ENCODE data around the gene STXBP6. TPM values are rescaled to one million over a fixed set of nuclear protein-coding genes. Genes with fewer than 3 reads are reported as not detected.

STXBP6 gene
- total RNA-seq, 1 experiment from 2014 or later, result 32.2 TPM

DNA sequence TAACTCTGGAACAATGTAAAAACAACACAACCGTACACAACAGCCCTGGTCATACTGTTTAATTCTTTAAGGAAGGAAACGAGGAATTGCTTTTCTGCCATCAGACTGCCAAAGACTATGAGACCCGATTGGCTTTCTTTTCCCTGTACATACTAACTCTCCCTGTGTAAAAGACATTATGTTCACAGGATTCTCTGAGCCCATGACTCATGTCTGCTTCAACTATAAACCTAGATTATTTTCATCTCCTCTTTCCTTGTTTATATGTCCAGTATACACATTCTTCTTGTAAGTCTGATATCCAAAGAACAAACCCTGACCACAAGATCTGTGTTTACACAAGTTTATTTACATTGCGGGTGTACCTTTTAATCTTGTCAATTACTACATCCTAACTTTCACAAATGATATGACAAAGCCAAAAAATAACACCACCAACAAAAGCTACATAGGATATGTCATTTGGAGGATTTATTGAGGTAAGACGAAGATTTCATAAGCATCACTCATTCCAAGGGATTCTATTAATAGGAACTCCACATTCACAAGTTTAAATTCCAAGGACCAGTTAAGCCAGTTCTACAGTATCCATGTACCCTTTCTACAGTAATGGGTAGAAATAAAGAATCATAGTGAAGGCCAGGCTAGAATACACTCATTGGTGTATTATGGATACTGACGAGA is 67.3 kb downstream of the STXBP6 start:
- peaks cover 64% of the 10 kb centered on the region for H3K4me1 Mint-ChIP-seq (ENCODE audit: low read depth, unreplicated experiment)
- H3K27me3 Mint-ChIP-seq (ENCODE audit: insufficient read depth, unreplicated experiment), result no peaks in the 10 kb centered on the region
- H3K27ac Mint-ChIP-seq (ENCODE audit: unreplicated experiment), result peak overlapping the region; percentile 60
- peak in 1 of 2 experiments; percentile 32 for DNase-seq
- peaks cover 93% of the 10 kb centered on the region for H3K4me1 ChIP-seq
- peaks cover 20% of the 10 kb centered on the region for H3K36me3 Mint-ChIP-seq (ENCODE audit: insufficient read depth, unreplicated experiment)
- no TSS peak for BruUV-seq (replicated peaks)
- H3K4me3 ChIP-seq (ENCODE audit: low read depth, low read length), result no peak overlapping the region
- no peaks in the 10 kb centered on the region for H3K9me3 ChIP-seq
- intact Hi-C loops (cut with micrococcal nuclease; ENCODE audit: unreplicated experiment), result loop anchor here (1.0 kb wide), 1 partner anchor 143 kb away; no protein-coding TSS in a partner anchor
- ChIA-PET POLR2A (no interaction called here), CTCF (no interaction called here)
- H3K4me3 Mint-ChIP-seq (ENCODE audit: unreplicated experiment), result peak overlapping the region; percentile 2
- TF ChIP-seq, protein P1, sequence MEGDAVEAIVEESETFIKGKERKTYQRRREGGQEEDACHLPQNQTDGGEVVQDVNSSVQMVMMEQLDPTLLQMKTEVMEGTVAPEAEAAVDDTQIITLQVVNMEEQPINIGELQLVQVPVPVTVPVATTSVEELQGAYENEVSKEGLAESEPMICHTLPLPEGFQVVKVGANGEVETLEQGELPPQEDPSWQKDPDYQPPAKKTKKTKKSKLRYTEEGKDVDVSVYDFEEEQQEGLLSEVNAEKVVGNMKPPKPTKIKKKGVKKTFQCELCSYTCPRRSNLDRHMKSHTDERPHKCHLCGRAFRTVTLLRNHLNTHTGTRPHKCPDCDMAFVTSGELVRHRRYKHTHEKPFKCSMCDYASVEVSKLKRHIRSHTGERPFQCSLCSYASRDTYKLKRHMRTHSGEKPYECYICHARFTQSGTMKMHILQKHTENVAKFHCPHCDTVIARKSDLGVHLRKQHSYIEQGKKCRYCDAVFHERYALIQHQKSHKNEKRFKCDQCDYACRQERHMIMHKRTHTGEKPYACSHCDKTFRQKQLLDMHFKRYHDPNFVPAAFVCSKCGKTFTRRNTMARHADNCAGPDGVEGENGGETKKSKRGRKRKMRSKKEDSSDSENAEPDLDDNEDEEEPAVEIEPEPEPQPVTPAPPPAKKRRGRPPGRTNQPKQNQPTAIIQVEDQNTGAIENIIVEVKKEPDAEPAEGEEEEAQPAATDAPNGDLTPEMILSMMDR (IDR thresholded peaks at IDR 0.05; ENCODE audit: insufficient read depth in 1 of 2, low read depth in 1 of 2, low read length in 1 of 2, severe bottlenecking in 1 of 2, unreplicated experiment in 1 of 2), result no peak
- H3K36me3 ChIP-seq (ENCODE audit: control insufficient read depth, insufficient read depth, low read length), result no peaks in the 10 kb centered on the region
- no peaks in the 10 kb centered on the region for H3K27me3 ChIP-seq (replicated peaks; ENCODE audit: control insufficient read depth, insufficient read depth, low read length)
- H3K9me3 Mint-ChIP-seq (ENCODE audit: unreplicated experiment), result peaks cover 4% of the 10 kb centered on the region

DNA sequence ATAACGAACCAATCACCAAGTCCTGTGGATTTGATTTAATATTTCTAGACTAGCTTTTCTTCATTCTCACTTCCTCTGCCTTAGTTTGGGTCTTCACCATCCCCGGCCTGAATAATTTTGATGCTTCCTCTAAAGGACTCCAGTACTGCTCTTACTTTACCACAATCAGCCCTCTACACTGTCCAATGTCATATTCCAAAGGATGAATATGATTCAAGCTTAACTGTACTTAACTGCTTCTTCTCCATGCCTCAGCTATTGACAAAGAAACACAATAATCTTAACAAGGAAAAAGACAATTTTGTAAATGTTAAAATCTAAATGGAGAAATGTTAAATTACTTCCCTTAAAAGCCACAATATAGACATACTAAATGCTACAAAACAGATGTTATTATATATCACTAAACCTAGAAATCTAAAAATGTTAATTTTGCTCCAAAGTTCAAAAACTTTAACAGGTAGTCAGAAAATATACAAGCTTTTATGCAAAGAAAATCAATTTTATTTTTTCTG is 70.2 kb downstream of the STXBP6 start:
- Mint-ChIP-seq H3K4me1 (ENCODE audit: low read depth, unreplicated experiment) (peaks cover 62% of the 10 kb centered on the region), H3K27ac (ENCODE audit: unreplicated experiment) (peak overlapping the region; percentile 78), H3K27me3 (ENCODE audit: insufficient read depth, unreplicated experiment) (no peaks in the 10 kb centered on the region), H3K36me3 (ENCODE audit: insufficient read depth, unreplicated experiment) (peaks cover 16% of the 10 kb centered on the region), H3K4me3 (ENCODE audit: unreplicated experiment) (peak overlapping the region; percentile 54), H3K9me3 (ENCODE audit: unreplicated experiment) (no peaks in the 10 kb centered on the region)
- no peak for DNase-seq
- Histone ChIP-seq H3K27me3 (replicated peaks; ENCODE audit: control insufficient read depth, insufficient read depth, low read length) (no peaks in the 10 kb centered on the region), H3K4me1 (peaks cover 81% of the 10 kb centered on the region), H3K9me3 (no peaks in the 10 kb centered on the region), H3K4me3 (ENCODE audit: low read depth, low read length) (no peak overlapping the region), H3K36me3 (ENCODE audit: control insufficient read depth, insufficient read depth, low read length) (no peaks in the 10 kb centered on the region)
- TSS peak; percentile 93 for BruUV-seq (replicated peaks)
- intact Hi-C loops (cut with micrococcal nuclease; ENCODE audit: unreplicated experiment), result loop anchor here (1.0 to 2.0 kb wide), 5 partner anchors 13 to 161 kb away; no protein-coding TSS in a partner anchor
- ChIA-PET POLR2A (interaction anchor here (0.5 to 1.4 kb wide), 5 partner anchors 14 to 162 kb away, joined by 3 to 10 read pairs (median 3); partner anchors contain the start of gene STXBP6), CTCF (interaction anchor here (0.7 to 1.2 kb wide), 4 partner anchors 30 to 173 kb away, joined by 3 to 4 read pairs (median 4); no protein-coding TSS in a partner anchor)
- TF ChIP-seq, protein P1 (IDR thresholded peaks at IDR 0.05; ENCODE audit: insufficient read depth in 1 of 2, low read depth in 1 of 2, low read length in 1 of 2, severe bottlenecking in 1 of 2, unreplicated experiment in 1 of 2), result no peak

DNA sequence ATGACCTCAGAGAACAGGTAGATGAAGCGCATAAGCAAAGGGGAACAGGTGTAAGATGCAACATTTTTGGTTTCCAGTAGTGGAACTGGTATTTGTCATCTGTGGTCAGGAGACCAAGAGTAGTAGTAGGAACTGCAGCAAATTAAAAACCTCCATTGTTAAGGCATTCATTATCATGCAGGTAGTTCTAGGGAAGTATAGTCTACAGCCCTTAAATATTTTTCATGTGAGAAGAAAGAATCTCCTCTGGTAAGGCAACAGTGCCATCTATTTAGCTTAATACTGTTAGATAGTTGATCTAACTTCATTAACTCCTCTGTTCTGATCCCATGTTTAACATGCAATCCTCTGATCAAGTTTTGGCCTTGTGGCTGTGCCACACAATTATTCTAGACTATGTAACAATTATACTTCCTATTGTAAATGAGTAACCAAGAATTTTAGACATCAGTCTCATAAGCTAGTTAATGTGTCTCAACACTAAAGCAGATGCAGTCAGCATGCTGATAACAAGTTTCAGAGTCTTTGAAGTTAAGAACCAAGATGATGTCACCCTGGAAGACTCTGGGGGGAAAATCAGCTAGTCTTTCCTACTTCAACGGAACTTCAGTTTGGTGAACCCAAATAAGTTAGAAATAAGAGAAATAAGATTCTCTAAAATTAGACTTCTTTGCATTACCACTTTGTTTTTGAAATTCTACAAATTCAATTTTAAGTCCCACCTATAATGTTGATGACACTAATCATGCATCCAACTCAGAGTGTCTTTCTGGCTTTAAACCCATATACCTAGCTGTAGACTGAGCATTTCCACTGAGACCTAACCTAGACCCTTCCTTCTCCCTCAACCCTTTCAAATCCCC is 70.9 kb downstream of the STXBP6 start:
- no peaks in the 10 kb centered on the region for H3K9me3 ChIP-seq
- H3K4me3 ChIP-seq (ENCODE audit: low read depth, low read length), result no peak overlapping the region
- TF ChIP-seq, protein P1 (IDR thresholded peaks at IDR 0.05; ENCODE audit: insufficient read depth in 1 of 2, low read depth in 1 of 2, low read length in 1 of 2, severe bottlenecking in 1 of 2, unreplicated experiment in 1 of 2), result no peak
- peak; percentile 38 to 61 for DNase-seq
- ChIA-PET CTCF (interaction anchor here (0.7 to 1.2 kb wide), 4 partner anchors 31 to 172 kb away, joined by 3 to 4 read pairs (median 4); no protein-coding TSS in a partner anchor), POLR2A (interaction anchor here (0.8 to 1.4 kb wide), 4 partner anchors 13 to 161 kb away, joined by 3 to 7 read pairs (median 3); partner anchors contain the start of gene STXBP6)
- H3K27me3 Mint-ChIP-seq (ENCODE audit: insufficient read depth, unreplicated experiment), result no peaks in the 10 kb centered on the region
- no peaks in the 10 kb centered on the region for H3K27me3 ChIP-seq (replicated peaks; ENCODE audit: control insufficient read depth, insufficient read depth, low read length)
- no peaks in the 10 kb centered on the region for H3K36me3 ChIP-seq (ENCODE audit: control insufficient read depth, insufficient read depth, low read length)
- no peaks in the 10 kb centered on the region for H3K9me3 Mint-ChIP-seq (ENCODE audit: unreplicated experiment)
- H3K36me3 Mint-ChIP-seq (ENCODE audit: insufficient read depth, unreplicated experiment), result peaks cover 19% of the 10 kb centered on the region
- peak overlapping the region; percentile 54 for H3K4me3 Mint-ChIP-seq (ENCODE audit: unreplicated experiment)
- H3K4me1 Mint-ChIP-seq (ENCODE audit: low read depth, unreplicated experiment), result peaks cover 55% of the 10 kb centered on the region
- intact Hi-C loops (cut with micrococcal nuclease; ENCODE audit: unreplicated experiment), result loop anchor here (1.0 to 2.0 kb wide), 5 partner anchors 13 to 160 kb away; no protein-coding TSS in a partner anchor
- H3K27ac Mint-ChIP-seq (ENCODE audit: unreplicated experiment), result peak overlapping the region; percentile 78
- no TSS peak for BruUV-seq (replicated peaks)
- H3K4me1 ChIP-seq, result peaks cover 74% of the 10 kb centered on the region

Measured in Caco-2 (cell line).